Fibroblast of the aortic adventitia (primary cell): ENCODE measurements around the gene MRTFB. TPM values are rescaled to one million over a fixed set of nuclear protein-coding genes. Genes with fewer than 3 reads are reported as not detected.

Experiments
- DNase-seq: peaks from one replicate; pipeline ENCODE4 v3.0.0-alpha.2; 2010; ENCODE audit warnings: low read depth
- H3K4me3 ChIP-seq: 2 replicates; pipeline ENCODE4 v1.5.1; 2011; ENCODE audit warnings: low read depth, mild to moderate bottlenecking, control low read depth, low read length, moderate library complexity
- CTCF ChIP-seq: IDR thresholded peaks from 2 replicates; pipeline ENCODE4 v1.5.1; 2011; ENCODE audit warnings: mild to moderate bottlenecking, low read length, control low read depth, inconsistent platforms; ENCODE audit not compliant: insufficient read depth
- total RNA-seq: library from RNA; depleted of rRNA; stranded (reverse); fragments of >200 nt; gene quantifications from 2 replicates; pipeline ENCODE4 v1.2.3, GENCODE V29; 2012; ENCODE audit warnings: low replicate concordance

MRTFB gene
- total RNA-seq, 1 donor, result 13.2 TPM

- no peak overlapping the region for H3K4me3 ChIP-seq
- no peak for DNase-seq
- TF ChIP-seq CTCF, result no peak
Measured at GRCh38 chr16:14109782-14110727, 38.9 kb downstream of the MRTFB start.

GRCh38 chr16:14110728-14111251 lies 39.7 kb downstream of the MRTFB start:
- no peak for DNase-seq
- no peak overlapping the region for H3K4me3 ChIP-seq
- no peak for TF ChIP-seq CTCF

GRCh38 chr16:14111713-14112538 lies 40.8 kb downstream of the MRTFB start:
- no peak for TF ChIP-seq CTCF
- peak; percentile 16 for DNase-seq
- no peak overlapping the region for H3K4me3 ChIP-seq

GRCh38 chr16:14112539-14112856 lies 41.4 kb downstream of the MRTFB start:
- no peak for DNase-seq
- no peak overlapping the region for H3K4me3 ChIP-seq
- TF ChIP-seq CTCF, result no peak

DNA sequence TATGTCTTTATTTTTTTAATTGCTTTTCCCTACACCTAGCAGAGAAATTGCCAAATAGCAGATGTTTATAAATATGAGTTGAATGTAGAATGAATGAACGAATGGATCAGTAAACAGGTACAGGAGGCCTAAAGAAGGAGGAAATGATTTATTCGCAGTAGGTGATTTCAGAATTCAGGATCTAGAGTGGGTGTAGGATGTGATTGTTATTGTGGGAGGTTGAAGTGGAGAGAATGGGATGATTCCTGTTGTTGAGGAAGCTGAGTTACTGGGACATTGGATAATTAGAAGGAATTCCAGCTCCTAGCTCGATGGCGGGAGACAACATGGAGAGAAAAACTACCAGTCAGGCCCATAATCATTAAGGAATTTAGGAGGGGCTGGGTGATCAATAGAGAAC lies 42.2 kb downstream of the MRTFB start:
- DNase-seq, result no peak
- TF ChIP-seq CTCF, result no peak
- H3K4me3 ChIP-seq, result no peak overlapping the region

- no peak for DNase-seq
- H3K4me3 ChIP-seq, result no peak overlapping the region
- TF ChIP-seq CTCF, result no peak
Measured at GRCh38 chr16:14117051-14117450, 45.9 kb downstream of the MRTFB start.
